ENCODE data around the gene CDYL. TPM values are rescaled to one million over a fixed set of nuclear protein-coding genes. Genes with fewer than 3 reads are reported as not detected.

CDYL gene
- total and polyA plus RNA-seq, 2 of the 4 experiments (the other 2 are of a cell fraction), result 14.2 to 92.1 TPM

DNA sequence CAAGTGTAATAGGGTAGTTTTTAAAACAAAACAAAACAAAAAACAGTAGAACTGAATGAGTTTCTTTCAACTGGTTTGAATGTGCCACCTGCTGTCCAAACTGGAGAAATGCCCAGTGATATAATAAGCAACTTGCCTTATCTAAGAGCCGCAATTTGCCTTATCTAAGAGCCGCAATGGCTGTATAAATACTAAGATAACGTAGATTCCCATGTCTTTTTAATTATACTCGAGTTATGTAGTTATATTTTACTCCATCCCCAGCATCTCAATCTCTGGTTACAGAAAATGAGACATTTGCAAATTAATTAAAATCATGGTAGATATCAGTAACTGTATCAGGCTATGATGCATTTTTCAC lies 160.5 kb downstream of the CDYL start:
- ChIA-PET CTCF (no interaction called here), POLR2A (ENCODE audit: unreplicated experiment) (no interaction called here)
- Histone ChIP-seq H3K14ac (replicated peaks; ENCODE audit: low read depth, low read length) (no peak overlapping the region), H3K9me3 (ENCODE audit: control insufficient read depth, insufficient read depth, low read length) (no peaks in the 10 kb centered on the region), H2BK20ac (ENCODE audit: low read depth, low read length) (no peak overlapping the region), H3K4ac (ENCODE audit: low read depth, low read length) (no peak overlapping the region), H4K8ac (ENCODE audit: low read depth in 2 of 2, low read length in 2 of 2) (no peak overlapping the region), H2AFZ (replicated peaks; ENCODE audit: low read length, poor library complexity) (no peak overlapping the region), H3K36me3 (ENCODE audit: control insufficient read depth, insufficient read depth, low read length) (peaks cover 1% of the 10 kb centered on the region; the same call in 1 of the 2 replicates), H3K79me1 (ENCODE audit: low read depth in 1 of 2, low read length in 2 of 2) (peaks cover 14 to 41% of the 10 kb centered on the region in 2 experiments), H3K4me1 (ENCODE audit: control insufficient read depth, insufficient read depth, low read length) (peaks cover 12% of the 10 kb centered on the region), H2AK5ac (ENCODE audit: low read depth, low read length) (no peak overlapping the region), H3K4me2 (ENCODE audit: low read depth, low read length) (no peak overlapping the region), H3K18ac (ENCODE audit: low read depth, low read length) (no peak overlapping the region), H4K5ac (ENCODE audit: low read depth, low read length) (no peak overlapping the region), H2BK5ac (ENCODE audit: low read depth, low read length, poor library complexity, severe bottlenecking) (no peak overlapping the region), H3K27me3 (ENCODE audit: control insufficient read depth, insufficient read depth, low read length) (no peaks in the 10 kb centered on the region), H4K91ac (ENCODE audit: insufficient read depth, low read depth, low read length) (no peak overlapping the region), H3K4me3 (ENCODE audit: insufficient read depth, low read depth, low read length) (no peak overlapping the region), H3K23ac (ENCODE audit: low read depth, low read length) (no peak overlapping the region), H2BK120ac (ENCODE audit: low read depth, low read length) (no peak overlapping the region), H4K20me1 (ENCODE audit: insufficient read depth, low read length) (peaks cover 25% of the 10 kb centered on the region; the same call in 1 of the 2 replicates), H3K56ac (ENCODE audit: extremely low read depth, insufficient read depth, low read length) (no peak overlapping the region), H3K9ac (ENCODE audit: low read depth, low read length) (no peak overlapping the region), H3K27ac (ENCODE audit: insufficient read depth, low read length) (no peak overlapping the region), H2BK15ac (ENCODE audit: low read depth, low read length) (no peak overlapping the region), H3K9me1 (ENCODE audit: insufficient read depth, low read length) (peaks cover 25% of the 10 kb centered on the region), H2AK9ac (replicated peaks; ENCODE audit: low read depth, low read length, poor library complexity) (no peak overlapping the region)
- in situ Hi-C loops (cut with MboI; ENCODE audit: low sequenced_read_pairs), result loop anchor here (10.0 kb wide), 1 partner anchor 882 kb away; no protein-coding TSS in a partner anchor
- BruUV-seq (replicated peaks), result no TSS peak
- intact Hi-C loops (cut with micrococcal nuclease), result loop anchor here (1.0 to 2.0 kb wide), 3 partner anchors 160 to 623 kb away; partner anchors contain the start of gene CDYL
- WGBS, 2 experiments (ENCODE audit: extremely low coverage in 2 of 2, insufficient read length in 1 of 2), result no CpG with 5 or more reads among the region's 4 CpGs
- peak; percentile 69 for ATAC-seq (ENCODE audit: low read depth)
- peak; percentile 76 for TF ChIP-seq RAD21 (IDR thresholded peaks at IDR 0.05; ENCODE audit: low read length)
- TF ChIP-seq, protein P1, sequence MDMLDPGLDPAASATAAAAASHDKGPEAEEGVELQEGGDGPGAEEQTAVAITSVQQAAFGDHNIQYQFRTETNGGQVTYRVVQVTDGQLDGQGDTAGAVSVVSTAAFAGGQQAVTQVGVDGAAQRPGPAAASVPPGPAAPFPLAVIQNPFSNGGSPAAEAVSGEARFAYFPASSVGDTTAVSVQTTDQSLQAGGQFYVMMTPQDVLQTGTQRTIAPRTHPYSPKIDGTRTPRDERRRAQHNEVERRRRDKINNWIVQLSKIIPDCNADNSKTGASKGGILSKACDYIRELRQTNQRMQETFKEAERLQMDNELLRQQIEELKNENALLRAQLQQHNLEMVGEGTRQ (IDR thresholded peaks at IDR 0.05; ENCODE audit: low read depth, low read length), result no peak
- TF ChIP-seq SMC3 (IDR thresholded peaks at IDR 0.05; ENCODE audit: low read depth, low read length), result peak; percentile 87
- TF ChIP-seq, protein P2, sequence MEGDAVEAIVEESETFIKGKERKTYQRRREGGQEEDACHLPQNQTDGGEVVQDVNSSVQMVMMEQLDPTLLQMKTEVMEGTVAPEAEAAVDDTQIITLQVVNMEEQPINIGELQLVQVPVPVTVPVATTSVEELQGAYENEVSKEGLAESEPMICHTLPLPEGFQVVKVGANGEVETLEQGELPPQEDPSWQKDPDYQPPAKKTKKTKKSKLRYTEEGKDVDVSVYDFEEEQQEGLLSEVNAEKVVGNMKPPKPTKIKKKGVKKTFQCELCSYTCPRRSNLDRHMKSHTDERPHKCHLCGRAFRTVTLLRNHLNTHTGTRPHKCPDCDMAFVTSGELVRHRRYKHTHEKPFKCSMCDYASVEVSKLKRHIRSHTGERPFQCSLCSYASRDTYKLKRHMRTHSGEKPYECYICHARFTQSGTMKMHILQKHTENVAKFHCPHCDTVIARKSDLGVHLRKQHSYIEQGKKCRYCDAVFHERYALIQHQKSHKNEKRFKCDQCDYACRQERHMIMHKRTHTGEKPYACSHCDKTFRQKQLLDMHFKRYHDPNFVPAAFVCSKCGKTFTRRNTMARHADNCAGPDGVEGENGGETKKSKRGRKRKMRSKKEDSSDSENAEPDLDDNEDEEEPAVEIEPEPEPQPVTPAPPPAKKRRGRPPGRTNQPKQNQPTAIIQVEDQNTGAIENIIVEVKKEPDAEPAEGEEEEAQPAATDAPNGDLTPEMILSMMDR (conservative IDR thresholded peaks at IDR 0.05; ENCODE audit: low read depth, low read length), result peak; percentile 72
- peak; percentile 80 for DNase-seq
- dilution Hi-C loops (cut with HindIII; ENCODE audit: low sequenced_read_pairs, unreplicated experiment), result no loop called here

Measured in IMR-90 (cell line).